Measurements from ENCODE around the gene RNF217.

Gene RNF217

DNA sequence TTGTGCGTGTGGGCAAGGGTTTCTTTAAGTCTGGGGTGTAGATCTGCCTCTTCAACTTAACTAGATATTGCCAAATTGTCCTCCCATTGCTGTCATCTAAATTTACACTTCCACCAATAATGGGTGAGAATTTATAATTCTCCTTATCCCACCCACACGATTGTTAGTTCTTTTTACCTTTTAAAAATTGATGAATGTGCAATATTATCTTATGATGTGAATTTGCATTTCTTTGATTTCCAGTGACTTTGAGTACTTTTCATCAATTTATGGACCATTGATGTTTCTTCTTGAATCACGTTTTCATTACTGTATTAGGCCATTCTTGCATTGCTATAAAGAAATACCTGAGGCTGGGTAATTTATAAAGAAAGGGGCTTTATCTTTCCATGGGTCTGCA lies 174.1 kb downstream of the RNF217 start:
- H3K27me3 ChIP-seq (ENCODE audit: control insufficient read depth in 2 of 2, insufficient read depth in 2 of 2, low read length in 2 of 2): no peaks in the 10 kb centered on the region
- no peak overlapping the region for H3K9ac ChIP-seq (ENCODE audit: low read depth in 1 of 2, low read length in 2 of 2)
- H3K36me3 ChIP-seq (ENCODE audit: control insufficient read depth in 2 of 2, insufficient read depth in 2 of 2, low read length in 2 of 2): no peaks in the 10 kb centered on the region
- no peaks in the 10 kb centered on the region for H3K4me1 ChIP-seq (ENCODE audit: control insufficient read depth in 2 of 2, insufficient read depth in 2 of 2, low read length in 2 of 2)
- H3K4me3 ChIP-seq (ENCODE audit: low read length in 2 of 2): no peak overlapping the region
- no peak overlapping the region for H3K27ac ChIP-seq (ENCODE audit: low read depth in 2 of 2, low read length in 2 of 2)
- no peaks in the 10 kb centered on the region for H3K9me3 ChIP-seq (ENCODE audit: control insufficient read depth in 2 of 2, low read length in 2 of 2)

- Histone ChIP-seq H3K9me3 (ENCODE audit: control insufficient read depth in 2 of 2, low read length in 2 of 2) (no peaks in the 10 kb centered on the region), H3K9ac (ENCODE audit: low read depth in 1 of 2, low read length in 2 of 2) (no peak overlapping the region), H3K27me3 (ENCODE audit: control insufficient read depth in 2 of 2, insufficient read depth in 2 of 2, low read length in 2 of 2) (no peaks in the 10 kb centered on the region), H3K27ac (ENCODE audit: low read depth in 2 of 2, low read length in 2 of 2) (no peak overlapping the region), H3K4me1 (ENCODE audit: control insufficient read depth in 2 of 2, insufficient read depth in 2 of 2, low read length in 2 of 2) (no peaks in the 10 kb centered on the region), H3K36me3 (ENCODE audit: control insufficient read depth in 2 of 2, insufficient read depth in 2 of 2, low read length in 2 of 2) (no peaks in the 10 kb centered on the region), H3K4me3 (ENCODE audit: low read length in 2 of 2) (no peak overlapping the region)
Measured at GRCh38 chr6:125138083-125138482, 175.8 kb downstream of the RNF217 start.

- H3K4me3 ChIP-seq (ENCODE audit: low read length in 2 of 2): no peak overlapping the region
- H3K27me3 ChIP-seq (ENCODE audit: control insufficient read depth in 2 of 2, insufficient read depth in 2 of 2, low read length in 2 of 2): no peaks in the 10 kb centered on the region
- no peak overlapping the region for H3K9ac ChIP-seq (ENCODE audit: low read depth in 1 of 2, low read length in 2 of 2)
- no peak overlapping the region for H3K27ac ChIP-seq (ENCODE audit: low read depth in 2 of 2, low read length in 2 of 2)
- H3K9me3 ChIP-seq (ENCODE audit: control insufficient read depth in 2 of 2, low read length in 2 of 2): no peaks in the 10 kb centered on the region
- no peaks in the 10 kb centered on the region for H3K36me3 ChIP-seq (ENCODE audit: control insufficient read depth in 2 of 2, insufficient read depth in 2 of 2, low read length in 2 of 2)
- H3K4me1 ChIP-seq (ENCODE audit: control insufficient read depth in 2 of 2, insufficient read depth in 2 of 2, low read length in 2 of 2): no peaks in the 10 kb centered on the region
Measured at GRCh38 chr6:125140808-125141207, 178.6 kb downstream of the RNF217 start.

Measured in mucosa of rectum (tissue), 2 donors.